ENCODE data around the gene FRMD4A. TPM values are rescaled to one million over a fixed set of nuclear protein-coding genes. Genes with fewer than 3 reads are reported as not detected.
A peak's percentile ranks its signal among the peaks of the same experiment; 100 is the strongest.

FRMD4A gene
- total RNA-seq, 1 donor from 2014 or later: 236 TPM

- Mint-ChIP-seq H3K9me3 (ENCODE audit: unreplicated experiment) (no peaks in the 10 kb centered on the region), H3K4me3 (ENCODE audit: unreplicated experiment) (no peak overlapping the region), H3K36me3 (ENCODE audit: unreplicated experiment) (peaks cover 30% of the 10 kb centered on the region), H3K27ac (ENCODE audit: unreplicated experiment) (peak overlapping the region; percentile 31), H3K4me1 (ENCODE audit: unreplicated experiment) (peaks cover 34% of the 10 kb centered on the region), H3K27me3 (ENCODE audit: unreplicated experiment) (no peaks in the 10 kb centered on the region)
- peak; percentile 73 for DNase-seq (ENCODE audit: extremely low spot score, unreplicated experiment)
- no peak for TF ChIP-seq CTCF (IDR thresholded peaks at IDR 0.05)
Observed at GRCh38 chr10:13871776-13872175, 458.9 kb downstream of the FRMD4A start.

GRCh38 chr10:13871011-13871410 lies 459.7 kb downstream of the FRMD4A start:
- DNase-seq (ENCODE audit: extremely low spot score, unreplicated experiment): peak; percentile 68
- H3K27ac Mint-ChIP-seq (ENCODE audit: unreplicated experiment): peak overlapping the region; percentile 6
- no peak for TF ChIP-seq CTCF (IDR thresholded peaks at IDR 0.05)
- H3K4me1 Mint-ChIP-seq (ENCODE audit: unreplicated experiment): peaks cover 40% of the 10 kb centered on the region
- H3K27me3 Mint-ChIP-seq (ENCODE audit: unreplicated experiment): no peaks in the 10 kb centered on the region
- no peak overlapping the region for H3K4me3 Mint-ChIP-seq (ENCODE audit: unreplicated experiment)
- no peaks in the 10 kb centered on the region for H3K9me3 Mint-ChIP-seq (ENCODE audit: unreplicated experiment)
- peaks cover 34% of the 10 kb centered on the region for H3K36me3 Mint-ChIP-seq (ENCODE audit: unreplicated experiment)

- H3K4me3 Mint-ChIP-seq (ENCODE audit: unreplicated experiment): no peak overlapping the region
- peaks cover 34% of the 10 kb centered on the region for H3K4me1 Mint-ChIP-seq (ENCODE audit: unreplicated experiment)
- no peak for TF ChIP-seq CTCF (IDR thresholded peaks at IDR 0.05)
- DNase-seq (ENCODE audit: extremely low spot score, unreplicated experiment): peak; percentile 73
- H3K27ac Mint-ChIP-seq (ENCODE audit: unreplicated experiment): no peak overlapping the region
- peaks cover 33% of the 10 kb centered on the region for H3K36me3 Mint-ChIP-seq (ENCODE audit: unreplicated experiment)
- H3K27me3 Mint-ChIP-seq (ENCODE audit: unreplicated experiment): no peaks in the 10 kb centered on the region
- H3K9me3 Mint-ChIP-seq (ENCODE audit: unreplicated experiment): no peaks in the 10 kb centered on the region
Observed at GRCh38 chr10:13869295-13869664, 461.4 kb downstream of the FRMD4A start.

- peak; percentile 49 for DNase-seq (ENCODE audit: extremely low spot score, unreplicated experiment)
- Mint-ChIP-seq H3K27ac (ENCODE audit: unreplicated experiment) (peak overlapping the region; percentile 8), H3K36me3 (ENCODE audit: unreplicated experiment) (peaks cover 34% of the 10 kb centered on the region), H3K4me3 (ENCODE audit: unreplicated experiment) (no peak overlapping the region), H3K27me3 (ENCODE audit: unreplicated experiment) (no peaks in the 10 kb centered on the region), H3K4me1 (ENCODE audit: unreplicated experiment) (peaks cover 32% of the 10 kb centered on the region), H3K9me3 (ENCODE audit: unreplicated experiment) (no peaks in the 10 kb centered on the region)
- no peak for TF ChIP-seq CTCF (IDR thresholded peaks at IDR 0.05)
Observed at GRCh38 chr10:13868528-13869294, 462.0 kb downstream of the FRMD4A start.

- Mint-ChIP-seq H3K9me3 (ENCODE audit: unreplicated experiment) (no peaks in the 10 kb centered on the region), H3K4me3 (ENCODE audit: unreplicated experiment) (no peak overlapping the region), H3K27ac (ENCODE audit: unreplicated experiment) (no peak overlapping the region), H3K4me1 (ENCODE audit: unreplicated experiment) (peaks cover 31% of the 10 kb centered on the region), H3K36me3 (ENCODE audit: unreplicated experiment) (peaks cover 33% of the 10 kb centered on the region), H3K27me3 (ENCODE audit: unreplicated experiment) (no peaks in the 10 kb centered on the region)
- DNase-seq (ENCODE audit: extremely low spot score, unreplicated experiment): peak; percentile 2
- no peak for TF ChIP-seq CTCF (IDR thresholded peaks at IDR 0.05)
Observed at GRCh38 chr10:13867822-13868221, 462.9 kb downstream of the FRMD4A start.

Measured in osteocyte (in vitro differentiated cells).